ENCODE results near the gene SKI. TPM values are rescaled to one million over a fixed set of nuclear protein-coding genes. Genes with fewer than 3 reads are reported as not detected.

SKI gene
- total and polyA plus RNA-seq, 2 donors (not counting 1 experiment from before 2014, with no cell fraction given): 14.9 to 74.9 TPM

- POLR2A ChIA-PET: interaction anchor here (0.6 kb wide), 1 partner anchor 14 kb away, joined by 3 read pairs; no protein-coding TSS in a partner anchor
- 91% methylated on average over 17 of the region's 21 CpGs for WGBS (ENCODE audit: insufficient coverage)
- H3K9me3 Mint-ChIP-seq (ENCODE audit: insufficient read depth): no peaks in the 10 kb centered on the region
Observed at GRCh38 chr1:2214541-2215241, 13.4 kb upstream of the SKI start.

More at GRCh38 chr1:2214541-2215241, 13.4 kb upstream of the SKI start:
- Histone ChIP-seq H3K36me3 (replicated peaks in 1 of 2; ENCODE audit: control extremely low read depth in 1 of 2, control insufficient read depth in 1 of 2, extremely low read depth in 1 of 2, insufficient read depth in 2 of 2, low read length in 1 of 2) (no peaks in the 10 kb centered on the region), H3K79me2 (ENCODE audit: control insufficient read depth, insufficient read depth, low read length) (no peaks in the 10 kb centered on the region), H2AFZ (ENCODE audit: insufficient read depth, low read depth, low read length, poor library complexity, severe bottlenecking) (no peak overlapping the region), H3K4me2 (replicated peaks; ENCODE audit: low read depth, low read length, poor library complexity, severe bottlenecking) (no peak overlapping the region), H3K4me1 (ENCODE audit: control insufficient read depth in 2 of 2, insufficient read depth in 2 of 2, low read length in 2 of 2) (peaks cover 10 to 16% of the 10 kb centered on the region in 2 donors), H3K27me3 (replicated peaks in 1 of 4; ENCODE audit: control extremely low read depth in 1 of 4, control insufficient read depth in 3 of 4, insufficient read depth in 4 of 4, low read length in 3 of 4) (peaks cover 0 to 12% (median 3%) of the 10 kb centered on the region in 4 experiments), H3K4me3 (ENCODE audit: control extremely low read depth in 1 of 5, extremely low read depth in 1 of 5, insufficient read depth in 1 of 5, low read depth in 2 of 5, low read length in 4 of 5) (no peak overlapping the region), H3K9ac (ENCODE audit: low read length) (no peak overlapping the region), H4K20me1 (ENCODE audit: control insufficient read depth, insufficient read depth, low read length, poor library complexity, severe bottlenecking) (no peaks in the 10 kb centered on the region), H3K9me3 (ENCODE audit: control extremely low read depth in 1 of 3, control insufficient read depth in 2 of 3, insufficient read depth in 1 of 3, low read length in 2 of 3) (no peaks in the 10 kb centered on the region), H3K27ac (ENCODE audit: low read length in 2 of 2) (no peak overlapping the region)
- CTCF ChIA-PET: no interaction called here
- ATAC-seq (ENCODE audit: low read depth): no peak
- H3K4me3 Mint-ChIP-seq: no peak overlapping the region
- H3K27me3 Mint-ChIP-seq: no peaks in the 10 kb centered on the region
- intact Hi-C loops (cut with micrococcal nuclease): no loop called here
- H3K27ac Mint-ChIP-seq: no peak overlapping the region
- DNase-seq: no peak
- TF ChIP-seq EZH2 (IDR thresholded peaks at IDR 0.05; ENCODE audit: borderline replicate concordance, insufficient read depth, low read depth, low read length, poor library complexity, severe bottlenecking): no peak
- TF ChIP-seq CTCF (IDR thresholded peaks at IDR 0.05): no peak
- H3K4me1 Mint-ChIP-seq: peaks cover 7% of the 10 kb centered on the region

Data from B cell (primary cell).